Psoas muscle (tissue), 8 donors: ENCODE data around the gene KIRREL1. TPM values are rescaled to one million over a fixed set of nuclear protein-coding genes. Genes with fewer than 3 reads are reported as not detected.

Source experiments
- ATAC-seq, 4 donors: fragments of 200-7000 bp; cut with Tn5 transposase; one replicate each; pipeline ENCODE4 v1.9.1; 2020; ENCODE audit warnings: moderate library complexity in 3 of 4, mild to moderate bottlenecking in 2 of 4
- DNase-seq, 2 donors: peaks; one replicate each; pipeline ENCODE4 v3.0.0-alpha.2; 2020
- H3K27ac ChIP-seq: fragments of 200-600 bp; one replicate; pipeline ENCODE4 v1.8.0; 2022
- H3K27me3 ChIP-seq, 3 donors: fragments of 200-600 bp in 1 of 3; one replicate each; pipeline versions ENCODE4 v1.6.1 to v1.8.0; 2013 to 2022; ENCODE audit warnings: low read length in 2 of 3, mild to moderate bottlenecking in 2 of 3, moderate library complexity in 1 of 3; ENCODE audit not compliant: insufficient read depth in 3 of 3
- H3K36me3 ChIP-seq, 2 donors: fragments of 200-600 bp in 1 of 2; one replicate each; pipeline versions ENCODE4 v1.6.1 to v1.8.0; 2013 to 2022; ENCODE audit warnings: low read depth in 1 of 2, mild to moderate bottlenecking in 1 of 2, moderate library complexity in 1 of 2; ENCODE audit not compliant: insufficient read depth in 1 of 2
- H3K4me1 ChIP-seq: fragments of 200-600 bp; one replicate; pipeline ENCODE4 v1.8.0; 2022
- H3K4me3 ChIP-seq: fragments of 200-600 bp; one replicate; pipeline ENCODE4 v1.8.0; 2022; ENCODE audit warnings: mild to moderate bottlenecking
- H3K9me3 ChIP-seq: fragments of 200-600 bp; one replicate; pipeline ENCODE4 v1.8.0; 2022
- CTCF ChIP-seq: fragments of 200-600 bp; IDR thresholded peaks from one replicate; pipeline ENCODE4 v1.8.0; 2022; ENCODE audit warnings: antibody characterized with exemption
- WGBS, 3 donors: extraction: QIAGEN DNeasy Blood & Tissue Kit; methylation state at CpG; one replicate each; pipeline versions ENCODE4 v1.1.6 to v1.1.7; 2013; 5-methylcytosine and 5-hydroxymethylcytosine counted together
- intact Hi-C, 2 donors: fragments of 100-400 bp; cut with DNase I; formaldehyde crosslinking; loops; one replicate each; pipeline versions ENCODE4 v1.11.0 to v1.14.2; 2022
- polyA plus RNA-seq, 3 donors: library from polyadenylated mRNA; stranded (reverse); fragments of 200-250 nt; gene quantifications; one replicate each; pipeline ENCODE4 v1.2.3, GENCODE V29; 2013
- total RNA-seq, 4 donors: library from RNA; stranded (reverse); fragmentation: NEBNext Ultra II Directional in 2 of 4; extraction: Animal tissue kit (Norgen Biotek cat#: 25700) in 2 of 4; gene quantifications; one replicate each; pipeline versions ENCODE4 v1.2.1 to v1.2.4, GENCODE V29; 2021 to 2023
- donor health status: healthy with polysubstance abuse.
- donor health status: DM: no; HTN: no; CAD: no; lungs with moderate emphysema.
- donor health status: Bipolar disorder and iron deficiency.
- donor health status: healthy.
- donor health status: DM: yes; HTN: yes; CAD: no.
- donor health status: DM: no; HTN: no; CAD: no.
- donor health status: DM: no; HTN: no; CAD: no.
- donor health status: DM: yes; HTN: yes; CAD: no.

KIRREL1 gene
- total and polyA plus RNA-seq, 7 donors = 1.3 to 7.6 (median 4.3) TPM

GRCh38 chr1:158102881-158103674 is 109.6 kb downstream of the KIRREL1 start:
- peaks cover 0 to 5% (median 0%) of the 10 kb centered on the region in 3 donors for H3K27me3 ChIP-seq
- intact Hi-C loops = no loop called here
- no peak overlapping the region for H3K27ac ChIP-seq
- no peaks in the 10 kb centered on the region for H3K9me3 ChIP-seq
- TF ChIP-seq CTCF = no peak
- no peak for ATAC-seq
- no peak for DNase-seq
- 65 to 74% (median 70%) methylated on average over 6 of the region's 6 CpGs for WGBS, 3 donors
- H3K4me1 ChIP-seq = no peaks in the 10 kb centered on the region
- no peak overlapping the region for H3K4me3 ChIP-seq
- no peaks in the 10 kb centered on the region for H3K36me3 ChIP-seq

- ATAC-seq (no peak), DNase-seq (no peak)
- Histone ChIP-seq H3K4me1 (no peaks in the 10 kb centered on the region), H3K36me3 (no peaks in the 10 kb centered on the region), H3K4me3 (no peak overlapping the region), H3K27me3 (peaks cover 0 to 5% (median 0%) of the 10 kb centered on the region in 3 donors), H3K9me3 (no peaks in the 10 kb centered on the region), H3K27ac (no peak overlapping the region)
- intact Hi-C loops = no loop called here
- WGBS, 3 donors = 48 to 60% (median 59%) methylated on average over 5 of the region's 5 CpGs
- no peak for TF ChIP-seq CTCF
Observed at GRCh38 chr1:158103861-158104522, 110.5 kb downstream of the KIRREL1 start.

GRCh38 chr1:158104891-158105290 is 111.4 kb downstream of the KIRREL1 start:
- H3K36me3 ChIP-seq = no peaks in the 10 kb centered on the region
- intact Hi-C loops = no loop called here
- no peak overlapping the region for H3K27ac ChIP-seq
- WGBS, 3 donors = 50 to 60% (median 51%) methylated on average over 2 of the region's 2 CpGs
- peaks cover 0 to 5% (median 0%) of the 10 kb centered on the region in 3 donors for H3K27me3 ChIP-seq
- H3K9me3 ChIP-seq = no peaks in the 10 kb centered on the region
- no peak overlapping the region for H3K4me3 ChIP-seq
- TF ChIP-seq CTCF = no peak
- no peak for DNase-seq
- ATAC-seq = no peak
- no peaks in the 10 kb centered on the region for H3K4me1 ChIP-seq

GRCh38 chr1:158105352-158106095 is 112.1 kb downstream of the KIRREL1 start:
- H3K9me3 ChIP-seq = no peaks in the 10 kb centered on the region
- no peaks in the 10 kb centered on the region for H3K4me1 ChIP-seq
- TF ChIP-seq CTCF = no peak
- no peak for DNase-seq
- H3K4me3 ChIP-seq = no peak overlapping the region
- intact Hi-C loops = no loop called here
- H3K27ac ChIP-seq = no peak overlapping the region
- peaks cover 0 to 5% (median 0%) of the 10 kb centered on the region in 3 donors for H3K27me3 ChIP-seq
- ATAC-seq = no peak
- no peaks in the 10 kb centered on the region for H3K36me3 ChIP-seq
- WGBS, 3 donors = 73 to 79% (median 78%) methylated on average over 9 of the region's 9 CpGs
